PC-9 (cell line): ENCODE data around the gene GABPB1.
"Not testable (repeated sequence)": the region's sequence is repeated elsewhere in the genome, so short reads cannot be mapped to it uniquely, and the experiment has no call there.

Experiments
- EZH2 ChIP-seq: fragments of 200-600 bp; sonication (generic); IDR thresholded peaks from 2 replicates; pipeline ENCODE4 v1.8.0; 2017; ENCODE audit warnings: antibody characterized with exemption, low read depth
- TF ChIP-seq, protein P1 (sequence below): fragments of 200-600 bp; sonication (generic); conservative IDR thresholded peaks from 2 replicates; pipeline ENCODE4 v1.6.1; 2017; ENCODE audit warnings: mixed run types, antibody characterized with exemption, mild to moderate bottlenecking, moderate library complexity

DNA sequence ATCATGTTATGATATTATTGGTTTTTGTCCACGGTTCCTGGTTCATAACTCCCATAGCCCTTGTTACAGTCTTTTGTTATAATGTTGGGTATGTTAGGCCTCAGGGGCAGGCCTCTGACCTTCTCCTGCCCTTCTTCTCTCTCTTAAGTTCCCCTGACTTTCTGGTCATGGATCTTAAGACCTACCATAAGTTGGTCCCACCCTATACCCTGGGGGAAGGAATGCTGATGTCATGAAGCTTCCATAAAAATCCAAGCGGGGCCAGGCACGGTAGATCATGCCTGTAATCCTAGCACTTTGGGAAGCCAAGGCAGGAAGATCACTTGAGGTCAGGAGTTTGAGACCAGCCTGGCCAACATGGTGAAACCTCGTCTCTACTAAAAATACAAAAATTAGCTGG is 36.6 kb upstream of the GABPB1 start:
- TF ChIP-seq, protein P1, sequence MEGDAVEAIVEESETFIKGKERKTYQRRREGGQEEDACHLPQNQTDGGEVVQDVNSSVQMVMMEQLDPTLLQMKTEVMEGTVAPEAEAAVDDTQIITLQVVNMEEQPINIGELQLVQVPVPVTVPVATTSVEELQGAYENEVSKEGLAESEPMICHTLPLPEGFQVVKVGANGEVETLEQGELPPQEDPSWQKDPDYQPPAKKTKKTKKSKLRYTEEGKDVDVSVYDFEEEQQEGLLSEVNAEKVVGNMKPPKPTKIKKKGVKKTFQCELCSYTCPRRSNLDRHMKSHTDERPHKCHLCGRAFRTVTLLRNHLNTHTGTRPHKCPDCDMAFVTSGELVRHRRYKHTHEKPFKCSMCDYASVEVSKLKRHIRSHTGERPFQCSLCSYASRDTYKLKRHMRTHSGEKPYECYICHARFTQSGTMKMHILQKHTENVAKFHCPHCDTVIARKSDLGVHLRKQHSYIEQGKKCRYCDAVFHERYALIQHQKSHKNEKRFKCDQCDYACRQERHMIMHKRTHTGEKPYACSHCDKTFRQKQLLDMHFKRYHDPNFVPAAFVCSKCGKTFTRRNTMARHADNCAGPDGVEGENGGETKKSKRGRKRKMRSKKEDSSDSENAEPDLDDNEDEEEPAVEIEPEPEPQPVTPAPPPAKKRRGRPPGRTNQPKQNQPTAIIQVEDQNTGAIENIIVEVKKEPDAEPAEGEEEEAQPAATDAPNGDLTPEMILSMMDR = not testable (repeated sequence)
- TF ChIP-seq EZH2 = not testable (repeated sequence)
